Right cardiac atrium (tissue), 5 donors: ENCODE data around the gene LRRC8B. TPM values are rescaled to one million over a fixed set of nuclear protein-coding genes. Genes with fewer than 3 reads are reported as not detected.
A peak's percentile ranks its signal among the peaks of the same experiment; 100 is the strongest.
"Not testable (repeated sequence)": the region's sequence is repeated elsewhere in the genome, so short reads cannot be mapped to it uniquely, and the experiment has no call there.

ENCODE experiments used
- ATAC-seq, 2 donors: fragments of 200-7000 bp; cut with Tn5 transposase; one replicate each; pipeline versions ENCODE4 v1.8.0 to v1.9.1; 2020; ENCODE audit warnings: moderate library complexity in 2 of 2, mild to moderate bottlenecking in 1 of 2
- DNase-seq, 3 donors: peaks; one replicate each; pipeline ENCODE4 v3.0.0-alpha.2; 2020
- H3K27ac ChIP-seq: one replicate; pipeline ENCODE4 v1.5.1; 2013; ENCODE audit warnings: mild to moderate bottlenecking, low read length, control low read depth, moderate library complexity
- H3K27me3 ChIP-seq: one replicate; pipeline ENCODE4 v1.6.1; 2013; ENCODE audit not compliant: control insufficient read depth, insufficient read depth
- H3K4me1 ChIP-seq: one replicate; pipeline ENCODE4 v1.6.1; 2013; ENCODE audit warnings: low read length; ENCODE audit not compliant: control insufficient read depth, insufficient read depth
- H3K4me3 ChIP-seq: one replicate; pipeline ENCODE4 v1.5.1; 2013; ENCODE audit warnings: low read length, control low read depth
- H3K9me3 ChIP-seq: one replicate; pipeline ENCODE4 v1.6.1; 2013; ENCODE audit warnings: low read length; ENCODE audit not compliant: control insufficient read depth
- WGBS: extraction: QIAGEN DNeasy Blood & Tissue Kit; methylation state at CpG from one replicate; pipeline ENCODE4 v1.1.7; 2013; 5-methylcytosine and 5-hydroxymethylcytosine counted together
- intact Hi-C, 4 donors: fragments of 100-400 bp; cut with DNase I; formaldehyde crosslinking; loops; one replicate each; pipeline versions ENCODE4 v1.11.0 to v1.14.0; 2022 to 2023
- polyA plus RNA-seq: library from polyadenylated mRNA; stranded (reverse); fragments of 200-250 nt; gene quantifications from one replicate; pipeline ENCODE4 v1.2.3, GENCODE V29; 2013
- total RNA-seq, 4 donors: library from RNA; stranded (reverse); fragmentation: NEBNext Ultra II Directional; extraction: Animal tissue kit (Norgen Biotek cat#: 25700); gene quantifications; one replicate each; pipeline ENCODE4 v1.2.1, GENCODE V29; 2021
- donor health status: healthy with polysubstance abuse.
- donor health status: DM: no; HTN: yes; CAD: no.
- donor health status: DM: no; HTN: no; CAD: no.
- donor health status: DM: no; HTN: yes; CAD: no; lungs with severe emphysema.
- donor health status: DM: yes; HTN: yes; CAD: no.

LRRC8B gene
- total and polyA plus RNA-seq, 5 donors = 1.4 to 5.6 (median 5.1) TPM

DNA sequence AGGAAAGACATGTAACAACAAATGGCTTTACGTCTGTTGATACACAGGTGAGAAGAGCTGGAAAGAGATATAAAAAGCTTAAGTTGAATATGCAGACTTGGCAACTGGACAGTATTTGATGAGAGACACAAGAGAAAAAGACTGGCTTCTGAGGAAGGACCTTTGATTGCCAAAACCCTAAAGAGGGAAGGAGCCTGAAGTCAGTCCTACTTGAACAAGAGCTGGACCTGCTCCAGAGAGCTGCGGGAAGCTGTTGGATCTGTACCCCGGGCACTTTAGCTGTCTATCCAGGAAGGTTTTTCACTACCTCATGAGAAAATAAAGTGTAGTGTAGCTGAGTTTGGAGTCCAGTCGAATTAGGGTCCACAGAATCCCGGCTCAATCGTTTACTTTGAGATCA, 25.3 kb upstream of the LRRC8B start:
- Histone ChIP-seq H3K27ac (no peak overlapping the region), H3K4me1 (no peaks in the 10 kb centered on the region), H3K9me3 (no peaks in the 10 kb centered on the region), H3K4me3 (no peak overlapping the region), H3K27me3 (no peaks in the 10 kb centered on the region)
- WGBS = 60% methylated on average over 6 of the region's 6 CpGs
- intact Hi-C loops = no loop called here
- no peak for ATAC-seq
- no peak for DNase-seq

DNA sequence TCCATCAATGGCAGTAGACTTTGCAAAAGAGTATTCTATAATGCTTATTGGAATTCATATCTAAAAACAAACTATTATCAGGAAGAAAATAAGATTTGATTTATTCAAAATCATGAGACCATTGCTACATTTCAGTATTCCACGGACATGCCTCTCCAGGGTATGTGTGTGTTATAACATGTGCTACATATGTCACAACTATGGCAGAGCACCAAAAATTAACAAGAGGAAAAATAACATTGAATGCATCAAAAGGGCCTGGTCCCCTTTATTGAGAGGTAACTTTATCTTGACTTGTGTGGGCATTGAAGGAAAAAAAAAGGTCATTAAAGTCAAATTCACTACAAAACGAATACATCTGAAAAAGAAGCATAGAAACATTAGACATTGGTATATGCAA, 22.6 kb upstream of the LRRC8B start:
- H3K4me1 ChIP-seq = no peaks in the 10 kb centered on the region
- H3K27ac ChIP-seq = no peak overlapping the region
- WGBS = 77% methylated on average over 2 of the region's 2 CpGs
- intact Hi-C loops = no loop called here
- ATAC-seq (no peak), DNase-seq (no peak)
- H3K27me3 ChIP-seq = no peaks in the 10 kb centered on the region
- no peak overlapping the region for H3K4me3 ChIP-seq
- H3K9me3 ChIP-seq = no peaks in the 10 kb centered on the region

DNA sequence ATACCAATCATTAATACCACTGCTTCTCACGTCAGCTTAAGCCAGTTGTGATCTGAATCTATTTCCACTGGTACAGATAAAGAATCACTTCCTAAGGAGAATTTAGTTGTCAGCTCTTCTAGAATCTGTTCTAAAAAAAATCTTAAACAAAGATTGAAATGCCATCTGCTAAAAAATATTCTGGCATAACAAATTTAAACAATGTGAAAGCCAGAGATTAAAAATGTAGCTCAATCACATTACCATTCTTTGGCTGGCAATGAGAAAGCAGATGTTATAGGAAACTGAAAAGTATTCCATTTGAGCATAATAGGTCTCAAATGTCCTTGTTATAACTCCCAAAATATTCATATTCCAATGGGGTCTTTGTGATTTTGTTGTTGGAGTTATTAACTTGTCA, 21.7 kb upstream of the LRRC8B start:
- H3K27me3 ChIP-seq = no peaks in the 10 kb centered on the region
- no peak overlapping the region for H3K27ac ChIP-seq
- no peaks in the 10 kb centered on the region for H3K4me1 ChIP-seq
- DNase-seq (no peak), ATAC-seq (no peak)
- WGBS = 70% methylated on average over 1 of the region's 1 CpG
- intact Hi-C loops = no loop called here
- no peak overlapping the region for H3K4me3 ChIP-seq
- H3K9me3 ChIP-seq = no peaks in the 10 kb centered on the region

DNA sequence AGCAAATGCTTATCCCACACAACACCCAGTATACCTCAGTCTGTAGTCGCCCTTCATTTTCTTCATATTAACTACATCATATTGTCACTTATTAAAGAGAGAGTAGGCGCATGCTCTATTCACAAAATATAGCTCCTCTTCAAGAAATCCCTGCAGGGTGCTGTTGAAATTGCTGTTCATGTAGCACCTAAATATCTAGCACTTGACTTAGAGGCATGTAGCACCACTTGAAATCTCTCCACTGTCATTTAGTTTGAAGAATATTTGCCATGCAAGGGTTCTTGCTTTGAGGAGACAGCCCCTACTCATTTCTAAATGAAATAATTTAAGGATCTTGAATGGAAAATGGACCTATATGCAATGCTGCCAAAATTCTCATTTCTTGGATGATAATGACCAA, 20.9 kb upstream of the LRRC8B start:
- no peaks in the 10 kb centered on the region for H3K4me1 ChIP-seq
- H3K27ac ChIP-seq = no peak overlapping the region
- no peak overlapping the region for H3K4me3 ChIP-seq
- 61% methylated on average over 2 of the region's 2 CpGs for WGBS
- intact Hi-C loops = no loop called here
- DNase-seq = no peak
- no peaks in the 10 kb centered on the region for H3K9me3 ChIP-seq
- no peaks in the 10 kb centered on the region for H3K27me3 ChIP-seq
- ATAC-seq = no peak

DNA sequence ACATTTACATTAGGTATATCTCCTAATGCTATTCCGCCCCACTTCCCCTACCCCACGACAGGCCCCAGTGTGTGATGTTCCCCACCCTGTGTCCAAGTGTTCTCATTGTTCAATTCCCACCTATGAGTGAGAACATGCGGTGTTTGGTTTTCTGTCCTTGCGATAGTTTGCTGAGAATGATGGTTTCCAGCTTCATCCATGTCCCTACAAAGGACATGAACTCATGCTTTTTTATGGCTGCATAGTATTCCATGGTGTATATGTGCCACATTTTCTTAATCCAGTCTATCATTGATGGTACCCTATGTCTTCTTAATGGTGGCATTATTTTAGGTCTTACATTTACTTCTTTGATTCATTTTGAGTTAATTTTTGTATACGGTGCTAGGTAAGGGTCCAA, 14.6 kb upstream of the LRRC8B start:
- DNase-seq, H3K27me3 ChIP-seq, intact Hi-C loops, H3K4me1 ChIP-seq, H3K27ac ChIP-seq, H3K9me3 ChIP-seq, ATAC-seq, H3K4me3 ChIP-seq: not testable (repeated sequence)
- 93% methylated on average over 3 of the region's 5 CpGs for WGBS

DNA sequence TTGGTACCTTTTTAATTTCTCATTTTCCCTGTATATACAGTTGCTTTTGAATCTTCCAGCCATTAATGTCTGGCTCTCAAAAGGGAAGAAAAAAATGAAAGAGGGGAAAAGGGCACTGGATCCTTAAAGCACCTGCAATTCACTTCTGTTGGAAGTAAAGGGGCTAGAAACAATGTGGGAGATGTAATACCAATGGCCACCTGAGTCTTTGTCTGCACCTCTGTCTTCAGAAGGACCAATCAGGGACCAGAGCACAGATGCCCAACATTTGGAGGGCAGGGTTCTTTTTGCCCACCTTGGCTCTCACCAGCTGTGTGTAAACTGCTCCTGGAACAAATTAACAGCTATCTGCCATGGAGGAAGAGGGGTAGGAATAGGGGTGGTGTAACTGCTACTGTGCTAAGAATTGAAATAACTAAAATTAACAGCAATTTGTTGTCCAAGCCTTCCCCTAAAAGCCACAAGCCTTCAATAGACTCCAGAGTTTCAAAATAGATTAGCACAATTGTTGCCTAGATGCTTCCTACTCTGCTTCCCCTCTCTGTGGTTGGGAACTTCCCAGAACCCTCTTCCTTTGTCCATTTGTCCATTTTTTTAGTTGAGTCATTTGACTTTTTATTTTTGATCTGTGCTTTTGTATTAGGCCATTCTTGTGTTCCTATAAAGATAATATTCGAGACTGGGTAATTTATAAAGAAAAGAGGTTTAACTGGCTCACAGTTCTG, 11.5 kb upstream of the LRRC8B start:
- intact Hi-C loops = no loop called here
- Histone ChIP-seq H3K27me3 (no peaks in the 10 kb centered on the region), H3K27ac (no peak overlapping the region), H3K4me1 (no peaks in the 10 kb centered on the region), H3K9me3 (no peaks in the 10 kb centered on the region), H3K4me3 (no peak overlapping the region)
- no peak for DNase-seq
- no peak for ATAC-seq
- WGBS = 70% methylated on average over 1 of the region's 1 CpG

DNA sequence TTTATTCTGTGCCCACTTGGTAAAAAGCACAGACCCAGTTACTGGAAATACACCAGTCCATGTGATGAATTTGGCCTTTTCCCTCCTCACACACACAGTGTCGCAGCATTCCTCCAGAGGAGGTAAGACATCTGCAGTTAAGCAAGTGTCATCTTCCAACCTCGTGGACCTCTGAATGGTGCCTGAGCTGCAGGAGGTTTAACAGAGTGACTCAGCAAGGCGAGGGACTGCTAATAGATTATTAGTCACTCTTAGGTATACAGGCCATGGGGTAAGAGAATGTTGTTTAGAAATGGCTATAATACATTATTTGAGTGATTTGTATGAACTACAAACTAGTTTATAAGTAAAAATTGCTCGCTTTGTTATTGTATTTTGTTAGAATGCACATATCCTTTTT, 8.6 kb upstream of the LRRC8B start:
- intact Hi-C loops = loop anchor here in 1 of 4 donors (5.0 kb wide), 1 partner anchor 86 kb away; no protein-coding TSS in a partner anchor
- DNase-seq (no peak), ATAC-seq (no peak)
- H3K4me1 ChIP-seq = no peaks in the 10 kb centered on the region
- WGBS = 84% methylated on average over 4 of the region's 4 CpGs
- H3K27me3 ChIP-seq = no peaks in the 10 kb centered on the region
- no peak overlapping the region for H3K4me3 ChIP-seq
- H3K27ac ChIP-seq = no peak overlapping the region
- no peaks in the 10 kb centered on the region for H3K9me3 ChIP-seq

DNA sequence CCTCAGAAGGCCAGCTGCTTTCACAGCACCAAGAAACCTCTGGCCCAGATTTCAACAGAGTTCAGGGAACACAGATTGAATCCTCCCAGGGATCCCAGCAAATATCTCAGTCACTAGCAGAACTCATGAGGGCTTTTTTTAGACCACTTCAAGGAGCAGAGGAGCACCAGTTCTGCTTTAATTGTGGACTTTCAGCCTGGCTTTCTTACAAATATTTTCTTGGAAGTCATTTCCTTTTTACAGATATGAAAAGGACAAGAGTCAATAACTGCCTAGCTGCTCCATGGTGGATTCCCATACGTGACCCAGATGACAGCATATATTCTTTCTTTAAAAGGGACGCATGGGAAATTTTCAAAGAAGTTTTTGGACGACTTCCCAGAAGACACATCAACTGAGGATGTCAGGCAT, 6.4 kb upstream of the LRRC8B start:
- DNase-seq (no peak), ATAC-seq (peak; percentile 55 to 67)
- Histone ChIP-seq H3K4me3 (no peak overlapping the region), H3K27me3 (no peaks in the 10 kb centered on the region), H3K4me1 (no peaks in the 10 kb centered on the region), H3K27ac (no peak overlapping the region), H3K9me3 (no peaks in the 10 kb centered on the region)
- 17% methylated on average over 3 of the region's 3 CpGs for WGBS
- intact Hi-C loops = loop anchor here in 1 of 4 donors (5.0 kb wide), 1 partner anchor 84 kb away; no protein-coding TSS in a partner anchor

DNA sequence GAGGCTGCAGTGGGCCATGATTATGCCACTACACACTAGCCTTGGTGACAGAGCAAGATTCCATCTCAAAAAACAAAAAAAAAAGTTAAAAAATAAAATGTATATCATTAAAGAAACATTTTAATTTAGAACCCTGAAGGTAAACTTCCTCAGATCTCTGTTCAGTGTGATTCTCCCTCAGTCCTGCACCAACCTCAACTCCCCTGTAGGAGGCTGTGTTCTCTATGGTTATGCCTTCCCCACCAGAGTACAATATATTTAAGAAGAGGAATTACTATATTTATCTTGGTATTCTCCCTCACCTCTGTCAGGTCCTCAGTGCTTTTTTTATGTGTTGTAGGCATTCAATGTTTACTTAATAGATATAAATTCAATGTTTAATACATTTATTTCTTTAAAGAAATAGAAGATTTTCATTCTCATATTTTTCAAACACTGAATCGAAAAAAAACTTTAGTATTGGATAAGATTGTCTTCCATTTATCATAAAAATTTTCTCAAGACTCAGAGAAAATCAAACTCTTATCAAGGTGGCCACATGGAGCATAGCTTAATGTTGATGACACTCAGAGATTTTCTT, 4.8 kb upstream of the LRRC8B start:
- intact Hi-C loops = loop anchor here in 2 of 4 donors (5.0 to 10.0 kb wide), 2 partner anchors 65 to 82 kb away; no protein-coding TSS in a partner anchor
- 100% methylated on average over 1 of the region's 1 CpG for WGBS
- no peak for DNase-seq
- Histone ChIP-seq H3K9me3 (no peaks in the 10 kb centered on the region), H3K27ac (no peak overlapping the region), H3K27me3 (no peaks in the 10 kb centered on the region), H3K4me1 (peaks cover 3% of the 10 kb centered on the region), H3K4me3 (no peak overlapping the region)
- no peak for ATAC-seq

DNA sequence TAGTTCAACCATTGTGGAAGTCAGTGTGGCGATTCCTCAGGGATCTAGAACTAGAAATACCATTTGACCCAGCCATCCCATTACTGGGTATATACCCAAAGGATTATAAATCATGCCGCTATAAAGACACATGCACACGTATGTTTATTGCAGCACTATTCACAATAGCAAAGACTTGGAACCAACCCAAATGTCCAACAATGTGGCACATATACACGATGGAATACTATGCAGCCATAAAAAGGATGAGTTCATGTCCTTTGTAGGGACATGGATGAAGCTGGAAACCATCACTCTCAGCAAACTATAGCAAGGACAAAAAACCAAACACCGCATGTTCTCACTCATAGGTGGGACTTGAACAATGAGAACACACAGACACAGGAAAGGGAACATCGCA, 2.7 kb upstream of the LRRC8B start:
- not testable (repeated sequence) for H3K4me1 ChIP-seq, H3K27ac ChIP-seq, H3K4me3 ChIP-seq, ATAC-seq, H3K9me3 ChIP-seq, H3K27me3 ChIP-seq, DNase-seq
- WGBS = 96% methylated on average over 4 of the region's 6 CpGs
- intact Hi-C loops = loop anchor here in 1 of 4 donors (10.0 kb wide), 1 partner anchor 63 kb away; no protein-coding TSS in a partner anchor

DNA sequence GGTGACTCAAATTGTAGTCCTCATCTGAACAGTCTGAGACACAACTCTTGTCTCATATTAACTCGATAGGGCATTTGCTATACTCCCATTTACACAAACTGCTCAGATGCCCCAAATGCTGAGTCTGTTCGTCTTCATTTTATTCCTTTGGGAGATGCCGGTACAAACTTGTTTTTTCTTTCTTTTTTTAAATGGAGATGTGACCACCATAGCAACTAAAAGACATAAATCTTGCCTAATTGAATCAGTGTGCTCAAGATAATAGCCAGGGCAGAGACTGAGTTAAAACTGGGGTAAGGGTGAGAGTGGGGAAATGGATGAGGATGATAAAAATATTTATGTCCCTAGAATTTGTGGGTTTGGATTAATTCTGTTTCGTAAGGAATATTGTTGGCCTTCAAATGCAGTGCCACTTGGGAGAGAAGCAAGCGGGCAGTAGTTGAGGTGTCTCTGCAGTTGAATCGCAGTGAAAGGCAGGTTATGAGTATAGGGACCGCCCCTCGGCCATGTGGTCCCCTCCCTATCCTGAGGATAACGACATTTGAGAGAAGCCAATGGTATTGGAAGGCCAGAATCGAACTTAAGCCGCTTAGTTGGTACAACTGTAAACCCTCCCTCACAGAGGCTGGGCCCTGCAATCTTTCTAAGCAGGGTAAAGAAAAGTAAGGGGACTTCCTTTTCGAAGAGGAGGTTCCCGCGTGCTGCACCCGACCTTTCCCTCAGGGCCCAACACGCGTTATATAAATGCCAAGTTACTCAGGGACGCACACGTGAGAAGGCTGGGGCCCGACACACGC, 859 bp upstream of the LRRC8B start:
- H3K4me1 ChIP-seq = peaks cover 3% of the 10 kb centered on the region
- whole genome bisulfite sequencing = 20% methylated on average over 21 of the region's 21 CpGs
- H3K9me3 ChIP-seq = no peaks in the 10 kb centered on the region
- peak; percentile 28 to 59 (median 37) for DNase-seq
- peak overlapping the region; percentile 61 for H3K27ac ChIP-seq
- no peaks in the 10 kb centered on the region for H3K27me3 ChIP-seq
- ATAC-seq = peak; percentile 47 to 64
- H3K4me3 ChIP-seq = peak overlapping the region; percentile 86
- intact Hi-C loops = loop anchor here in 1 of 4 donors (10.0 kb wide), 1 partner anchor 61 kb away; no protein-coding TSS in a partner anchor
